ENCODE results near the gene TEAD1.

Gene TEAD1

DNA sequence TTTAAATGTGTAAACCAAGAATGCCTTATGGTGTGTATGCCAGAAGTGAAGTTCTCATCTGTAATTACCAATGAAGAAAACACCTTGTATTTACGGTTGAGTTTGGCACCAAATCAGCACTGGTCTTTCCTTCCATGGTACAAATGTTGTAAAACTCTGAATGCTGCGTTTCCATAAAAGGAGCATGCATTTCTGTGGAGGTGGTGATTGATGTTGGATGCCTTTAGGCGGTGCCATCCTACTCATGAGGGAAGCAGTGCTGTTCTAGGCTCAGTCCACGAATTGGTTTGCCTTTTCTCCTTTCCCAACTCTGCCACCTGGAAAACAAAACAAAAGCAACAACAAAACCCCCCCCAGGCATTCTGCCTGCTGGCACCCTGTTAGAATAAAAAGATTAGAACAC, 124.4 kb downstream of the TEAD1 start:
- no peaks in the 10 kb centered on the region for H3K4me1 Mint-ChIP-seq
- H3K36me3 Mint-ChIP-seq: no peaks in the 10 kb centered on the region
- H3K27me3 Mint-ChIP-seq: peaks cover 22% of the 10 kb centered on the region

GRCh38 chr11:12799334-12799835, 125.2 kb downstream of the TEAD1 start:
- H3K36me3 Mint-ChIP-seq: no peaks in the 10 kb centered on the region
- H3K4me1 Mint-ChIP-seq: no peaks in the 10 kb centered on the region
- no peaks in the 10 kb centered on the region for H3K9me3 Mint-ChIP-seq
- H3K27me3 Mint-ChIP-seq: peaks cover 30% of the 10 kb centered on the region
- ATAC-seq: no peak
- H3K27ac Mint-ChIP-seq: no peak overlapping the region
- H3K4me3 Mint-ChIP-seq: no peak overlapping the region

More for the DNA sequence above, 124.4 kb downstream of the TEAD1 start:
- ATAC-seq: no peak
- H3K27ac Mint-ChIP-seq: no peak overlapping the region
- H3K4me3 Mint-ChIP-seq: no peak overlapping the region
- H3K9me3 Mint-ChIP-seq: no peaks in the 10 kb centered on the region

- ATAC-seq: no peak
- no peaks in the 10 kb centered on the region for H3K9me3 Mint-ChIP-seq
- H3K27me3 Mint-ChIP-seq: peaks cover 30% of the 10 kb centered on the region
- no peak overlapping the region for H3K27ac Mint-ChIP-seq
- no peaks in the 10 kb centered on the region for H3K4me1 Mint-ChIP-seq
- no peak overlapping the region for H3K4me3 Mint-ChIP-seq
- H3K36me3 Mint-ChIP-seq: no peaks in the 10 kb centered on the region
Observed at GRCh38 chr11:12800032-12800671, 125.9 kb downstream of the TEAD1 start.

DNA sequence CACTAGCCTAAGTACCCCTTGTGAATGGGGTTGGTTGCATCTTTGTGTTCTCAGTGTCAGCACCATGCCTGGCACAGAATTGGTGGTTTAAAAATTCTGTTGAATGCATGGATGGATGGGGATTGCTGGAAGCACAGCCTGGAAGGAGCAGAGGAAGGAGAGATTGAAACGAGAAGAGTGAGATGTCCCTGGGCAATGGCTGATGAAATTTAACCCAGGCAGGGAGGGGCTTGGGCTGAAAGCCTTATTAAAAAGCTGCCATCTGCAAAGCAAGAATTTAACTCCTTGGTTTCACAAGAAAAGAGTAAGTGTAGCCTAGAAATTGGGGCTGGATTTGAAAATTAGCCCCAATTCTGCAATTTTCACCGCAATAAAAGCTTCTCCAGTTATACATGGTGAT, 126.7 kb downstream of the TEAD1 start:
- no peak for ATAC-seq
- H3K36me3 Mint-ChIP-seq: no peaks in the 10 kb centered on the region
- no peaks in the 10 kb centered on the region for H3K9me3 Mint-ChIP-seq
- H3K4me1 Mint-ChIP-seq: no peaks in the 10 kb centered on the region
- H3K27me3 Mint-ChIP-seq: peaks cover 30% of the 10 kb centered on the region
- H3K4me3 Mint-ChIP-seq: no peak overlapping the region
- no peak overlapping the region for H3K27ac Mint-ChIP-seq

DNA sequence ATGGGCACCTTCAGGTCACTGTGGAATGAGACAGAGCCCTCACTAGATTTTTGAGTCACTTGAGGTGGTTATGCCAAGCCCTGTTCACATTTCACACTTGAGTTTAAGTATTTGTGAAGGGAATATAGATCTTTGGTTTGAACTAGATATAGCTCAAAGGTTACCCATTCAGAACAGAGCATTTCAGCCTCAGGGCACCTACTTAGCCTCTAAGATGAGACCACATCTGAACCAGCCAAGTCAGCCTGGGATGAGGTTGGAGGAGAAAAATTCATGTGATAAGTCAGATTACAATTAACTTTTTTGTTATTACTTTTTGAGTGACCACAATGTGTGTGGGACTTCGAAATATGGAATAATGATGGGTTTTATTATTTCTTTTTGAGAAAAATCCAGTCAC, 127.8 kb downstream of the TEAD1 start:
- H3K27ac Mint-ChIP-seq: no peak overlapping the region
- no peak for ATAC-seq
- H3K36me3 Mint-ChIP-seq: no peaks in the 10 kb centered on the region
- H3K27me3 Mint-ChIP-seq: peaks cover 30% of the 10 kb centered on the region
- no peaks in the 10 kb centered on the region for H3K4me1 Mint-ChIP-seq
- no peaks in the 10 kb centered on the region for H3K9me3 Mint-ChIP-seq
- H3K4me3 Mint-ChIP-seq: no peak overlapping the region

GRCh38 chr11:12802418-12803085, 128.3 kb downstream of the TEAD1 start:
- H3K27me3 Mint-ChIP-seq: peaks cover 30% of the 10 kb centered on the region
- H3K4me3 Mint-ChIP-seq: no peak overlapping the region
- H3K27ac Mint-ChIP-seq: no peak overlapping the region
- no peaks in the 10 kb centered on the region for H3K4me1 Mint-ChIP-seq
- H3K36me3 Mint-ChIP-seq: no peaks in the 10 kb centered on the region
- no peaks in the 10 kb centered on the region for H3K9me3 Mint-ChIP-seq
- no peak for ATAC-seq

GRCh38 chr11:12803086-12803826, 129.0 kb downstream of the TEAD1 start:
- no peaks in the 10 kb centered on the region for H3K4me1 Mint-ChIP-seq
- H3K27ac Mint-ChIP-seq: no peak overlapping the region
- no peak for ATAC-seq
- H3K4me3 Mint-ChIP-seq: no peak overlapping the region
- no peaks in the 10 kb centered on the region for H3K9me3 Mint-ChIP-seq
- H3K27me3 Mint-ChIP-seq: peaks cover 30% of the 10 kb centered on the region
- no peaks in the 10 kb centered on the region for H3K36me3 Mint-ChIP-seq

DNA sequence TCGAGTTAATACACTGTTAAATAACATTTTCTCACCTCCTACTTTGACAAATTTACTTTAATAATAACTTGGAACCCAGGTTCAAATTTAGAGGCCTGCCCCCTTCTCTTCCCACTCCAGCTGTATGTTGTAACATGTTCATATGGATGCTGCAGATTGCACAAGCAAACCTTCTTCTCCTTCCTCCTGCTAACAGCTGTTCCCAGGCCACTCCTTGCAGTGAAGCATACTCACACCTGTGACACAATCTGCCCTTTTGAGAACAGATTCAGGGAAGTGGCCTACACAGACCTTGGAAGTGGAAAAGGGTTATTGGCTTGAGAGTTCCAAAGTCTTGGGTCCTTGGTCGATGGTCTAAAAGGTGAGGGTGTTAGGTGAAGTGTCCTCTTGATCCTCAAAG, 131.9 kb downstream of the TEAD1 start:
- no peaks in the 10 kb centered on the region for H3K4me1 Mint-ChIP-seq
- no peak overlapping the region for H3K27ac Mint-ChIP-seq
- H3K9me3 Mint-ChIP-seq: no peaks in the 10 kb centered on the region
- ATAC-seq: no peak
- no peaks in the 10 kb centered on the region for H3K36me3 Mint-ChIP-seq
- peaks cover 18% of the 10 kb centered on the region for H3K27me3 Mint-ChIP-seq
- H3K4me3 Mint-ChIP-seq: no peak overlapping the region

DNA sequence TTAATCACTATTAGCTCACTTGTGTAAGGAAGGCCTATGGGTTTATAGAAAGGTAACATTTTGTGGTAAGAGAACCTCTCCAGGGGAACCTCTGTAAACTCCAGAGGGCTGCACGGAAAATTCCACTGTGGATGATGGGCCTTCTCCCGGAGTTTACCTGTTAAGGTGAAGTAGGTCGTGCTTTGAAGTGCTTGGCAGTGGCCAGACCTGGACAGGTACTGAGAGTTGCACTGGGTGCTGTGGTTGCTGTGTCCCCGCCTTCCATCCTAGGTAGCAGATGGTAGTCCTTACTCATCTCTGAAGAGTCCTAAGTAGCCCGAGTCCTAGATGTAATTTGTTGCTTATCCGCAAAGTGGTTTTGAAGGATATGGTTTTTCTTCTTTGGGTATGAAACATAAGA, 133.4 kb downstream of the TEAD1 start:
- H3K4me1 Mint-ChIP-seq: no peaks in the 10 kb centered on the region
- no peaks in the 10 kb centered on the region for H3K36me3 Mint-ChIP-seq
- ATAC-seq: no peak
- H3K27me3 Mint-ChIP-seq: peaks cover 18% of the 10 kb centered on the region
- H3K9me3 Mint-ChIP-seq: no peaks in the 10 kb centered on the region
- H3K27ac Mint-ChIP-seq: no peak overlapping the region
- H3K4me3 Mint-ChIP-seq: no peak overlapping the region

- Mint-ChIP-seq H3K4me3 (no peak overlapping the region), H3K27ac (no peak overlapping the region), H3K4me1 (no peaks in the 10 kb centered on the region), H3K9me3 (no peaks in the 10 kb centered on the region), H3K36me3 (no peaks in the 10 kb centered on the region), H3K27me3 (peaks cover 9% of the 10 kb centered on the region)
- no peak for ATAC-seq
Observed at GRCh38 chr11:12808519-12808918, 134.3 kb downstream of the TEAD1 start.

DNA sequence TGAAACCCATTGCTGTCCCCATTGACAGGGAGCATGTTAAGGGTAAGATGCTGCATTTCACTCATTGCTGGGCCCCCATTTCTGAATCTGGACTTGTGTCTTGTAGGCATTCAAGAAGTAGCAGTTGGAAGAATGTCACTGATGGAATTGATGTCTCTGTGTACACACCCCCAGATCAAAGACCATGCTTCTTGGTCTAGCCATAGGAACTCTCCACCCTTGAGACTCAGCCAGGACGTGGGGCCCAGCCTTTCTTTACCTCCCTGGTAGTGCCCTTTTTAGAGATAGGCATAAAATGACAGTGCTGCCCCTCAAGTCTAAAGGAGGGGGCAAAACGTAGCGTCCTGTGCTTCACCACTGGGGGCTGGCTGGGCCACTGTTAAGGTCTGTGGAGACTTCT, 135.1 kb downstream of the TEAD1 start:
- no peak for ATAC-seq
- no peaks in the 10 kb centered on the region for H3K36me3 Mint-ChIP-seq
- H3K27me3 Mint-ChIP-seq: peaks cover 6% of the 10 kb centered on the region
- H3K4me3 Mint-ChIP-seq: no peak overlapping the region
- no peaks in the 10 kb centered on the region for H3K9me3 Mint-ChIP-seq
- no peaks in the 10 kb centered on the region for H3K4me1 Mint-ChIP-seq
- no peak overlapping the region for H3K27ac Mint-ChIP-seq

DNA sequence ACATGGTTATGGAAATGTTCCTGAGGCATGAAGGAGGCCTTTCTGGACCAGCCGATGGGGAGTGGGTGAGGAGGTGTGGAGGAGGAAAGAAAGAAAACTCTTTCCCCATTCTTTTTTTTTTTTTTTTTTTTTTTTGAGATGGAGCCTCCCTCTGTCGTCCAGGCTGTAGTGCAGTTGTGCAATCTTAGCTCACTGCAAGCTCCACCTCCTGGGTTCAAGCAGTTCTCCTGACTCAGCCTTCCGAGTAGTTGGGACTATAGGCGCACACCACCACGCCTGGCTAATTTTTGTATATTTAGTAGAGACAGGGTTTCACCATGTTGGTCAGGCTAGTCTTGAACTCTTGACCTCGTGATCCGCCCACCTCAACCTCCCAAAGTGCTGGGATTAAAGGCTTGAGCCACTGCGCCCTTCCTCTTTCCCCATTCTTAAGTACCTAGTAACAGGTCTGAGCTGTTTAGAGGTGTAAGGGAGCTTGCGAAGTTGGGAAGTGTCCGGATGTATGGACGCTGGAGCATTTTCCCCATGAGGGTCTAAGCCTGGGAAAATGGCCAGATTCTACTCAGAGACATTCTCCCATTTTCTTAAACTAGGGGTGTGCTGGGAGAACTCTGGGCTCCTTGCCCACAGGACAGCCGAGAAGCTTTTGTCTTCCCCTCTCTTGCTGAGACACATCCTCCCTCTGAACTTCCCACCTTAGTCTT, 135.8 kb downstream of the TEAD1 start:
- no peak for ATAC-seq
- Mint-ChIP-seq H3K27ac (no peak overlapping the region), H3K4me3 (no peak overlapping the region), H3K9me3 (no peaks in the 10 kb centered on the region), H3K36me3 (no peaks in the 10 kb centered on the region), H3K27me3 (peaks cover 6% of the 10 kb centered on the region), H3K4me1 (no peaks in the 10 kb centered on the region)

DNA sequence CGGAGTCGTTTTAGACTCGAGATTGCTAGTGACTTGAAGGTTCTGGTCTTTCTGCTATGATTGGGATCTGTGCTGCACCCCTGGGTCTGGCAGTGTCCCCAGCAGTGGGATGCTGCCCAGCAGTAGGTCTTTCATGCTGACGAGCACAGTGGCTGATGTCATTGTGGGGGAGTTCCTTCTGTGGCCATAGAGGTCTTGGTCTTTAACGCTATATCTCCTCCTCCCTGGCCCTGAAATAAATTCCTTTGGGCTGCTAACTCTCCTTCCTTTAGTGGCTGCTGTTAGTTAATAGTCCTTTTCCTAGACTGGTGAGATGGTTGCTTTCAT, 136.3 kb downstream of the TEAD1 start:
- peaks cover 9% of the 10 kb centered on the region for H3K27me3 Mint-ChIP-seq

DNA sequence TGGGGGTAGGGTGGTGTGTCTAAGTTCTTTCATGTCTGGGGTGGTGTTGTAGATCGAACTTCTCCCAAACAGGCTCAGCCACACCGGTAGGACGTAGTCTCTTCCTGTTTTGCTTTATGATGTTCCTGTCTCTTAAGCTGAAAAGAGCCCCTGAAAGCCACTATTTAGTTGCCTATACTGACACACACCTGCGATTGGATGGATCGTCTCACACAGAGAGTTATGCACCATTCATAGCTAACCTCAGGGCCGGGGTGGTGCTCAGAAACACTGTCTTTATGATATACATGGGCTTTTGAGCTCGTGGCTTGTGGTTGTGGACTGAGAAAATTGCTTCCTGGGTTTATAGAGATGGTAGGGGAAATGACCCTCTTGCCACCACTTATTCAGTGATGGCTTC, 137.6 kb downstream of the TEAD1 start:
- ATAC-seq: no peak
- H3K4me3 Mint-ChIP-seq: no peak overlapping the region
- peaks cover 21% of the 10 kb centered on the region for H3K27me3 Mint-ChIP-seq
- H3K4me1 Mint-ChIP-seq: no peaks in the 10 kb centered on the region
- no peaks in the 10 kb centered on the region for H3K36me3 Mint-ChIP-seq
- H3K9me3 Mint-ChIP-seq: no peaks in the 10 kb centered on the region
- H3K27ac Mint-ChIP-seq: no peak overlapping the region

More for the DNA sequence above, 136.3 kb downstream of the TEAD1 start:
- Mint-ChIP-seq H3K4me1 (no peaks in the 10 kb centered on the region), H3K9me3 (no peaks in the 10 kb centered on the region), H3K4me3 (no peak overlapping the region), H3K27ac (no peak overlapping the region), H3K36me3 (no peaks in the 10 kb centered on the region)
- no peak for ATAC-seq

DNA sequence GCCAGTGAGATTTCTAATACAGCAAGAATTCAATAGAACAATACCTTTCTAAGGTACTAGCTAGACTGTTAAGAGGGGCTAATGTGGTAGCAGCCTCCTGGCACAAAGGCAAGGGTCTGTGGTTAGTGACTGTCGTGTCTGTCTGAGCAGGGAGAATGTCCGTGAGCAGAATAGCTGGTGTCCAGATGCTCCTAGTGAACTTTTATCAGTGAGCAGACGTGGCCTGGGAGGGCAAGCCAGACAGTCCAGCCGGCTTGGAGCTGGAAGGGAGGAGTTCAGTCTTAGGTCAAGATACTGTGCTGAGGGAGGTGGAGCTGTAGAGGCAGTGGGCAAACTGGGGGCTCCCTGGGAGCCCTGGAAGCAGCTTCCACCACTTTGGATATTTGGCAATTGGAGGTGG, 138.6 kb downstream of the TEAD1 start:
- no peak overlapping the region for H3K4me3 Mint-ChIP-seq
- no peaks in the 10 kb centered on the region for H3K36me3 Mint-ChIP-seq
- ATAC-seq: no peak
- peaks cover 21% of the 10 kb centered on the region for H3K27me3 Mint-ChIP-seq
- no peaks in the 10 kb centered on the region for H3K9me3 Mint-ChIP-seq
- H3K27ac Mint-ChIP-seq: no peak overlapping the region
- H3K4me1 Mint-ChIP-seq: no peaks in the 10 kb centered on the region
